Esophagus muscularis mucosa (tissue), 4 donors: ENCODE data around the gene CCDC106.

Experiments used
- EP300 ChIP-seq: sonication (generic); formaldehyde crosslinking; IDR thresholded peaks from one replicate; pipeline ENCODE4 v1.6.1; 2017; ENCODE audit warnings: antibody characterized with exemption
- POLR2A ChIP-seq: fragments of 450-650 bp; IDR thresholded peaks from one replicate; pipeline ENCODE4 v1.6.1; 2017; ENCODE audit warnings: antibody characterized with exemption, moderate library complexity, mild to moderate bottlenecking, low read depth
- TF ChIP-seq, protein P1 (sequence below), 3 experiments: fragments of 200-600 bp in 2 of 3; fragments of 450-650 bp in 1 of 3; sonication (generic) in 2 of 3; IDR thresholded peaks; one replicate each; pipeline ENCODE4 v1.5.1; 2017 to 2019; ENCODE audit warnings: antibody characterized with exemption in 3 of 3, mild to moderate bottlenecking in 2 of 3, moderate library complexity in 1 of 3

DNA sequence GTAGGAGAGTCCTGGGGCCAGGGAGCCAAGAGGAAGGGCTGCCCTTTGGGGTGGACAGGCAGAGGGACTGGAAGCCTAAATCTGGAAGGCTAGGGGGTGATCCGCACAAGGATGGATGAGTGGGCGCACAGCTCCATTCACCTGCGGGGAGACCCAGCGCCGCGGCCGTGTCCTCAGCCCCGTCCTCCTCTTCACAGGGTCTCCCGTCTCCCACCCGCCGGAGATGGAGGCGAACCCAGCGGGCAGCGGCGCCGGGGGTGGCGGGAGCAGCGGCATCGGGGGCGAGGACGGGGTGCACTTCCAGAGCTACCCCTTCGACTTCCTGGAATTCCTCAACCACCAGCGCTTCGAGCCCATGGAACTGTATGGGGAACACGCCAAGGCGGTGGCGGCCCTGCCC, 34.6 kb upstream of the CCDC106 start:
- TF ChIP-seq, protein P1, sequence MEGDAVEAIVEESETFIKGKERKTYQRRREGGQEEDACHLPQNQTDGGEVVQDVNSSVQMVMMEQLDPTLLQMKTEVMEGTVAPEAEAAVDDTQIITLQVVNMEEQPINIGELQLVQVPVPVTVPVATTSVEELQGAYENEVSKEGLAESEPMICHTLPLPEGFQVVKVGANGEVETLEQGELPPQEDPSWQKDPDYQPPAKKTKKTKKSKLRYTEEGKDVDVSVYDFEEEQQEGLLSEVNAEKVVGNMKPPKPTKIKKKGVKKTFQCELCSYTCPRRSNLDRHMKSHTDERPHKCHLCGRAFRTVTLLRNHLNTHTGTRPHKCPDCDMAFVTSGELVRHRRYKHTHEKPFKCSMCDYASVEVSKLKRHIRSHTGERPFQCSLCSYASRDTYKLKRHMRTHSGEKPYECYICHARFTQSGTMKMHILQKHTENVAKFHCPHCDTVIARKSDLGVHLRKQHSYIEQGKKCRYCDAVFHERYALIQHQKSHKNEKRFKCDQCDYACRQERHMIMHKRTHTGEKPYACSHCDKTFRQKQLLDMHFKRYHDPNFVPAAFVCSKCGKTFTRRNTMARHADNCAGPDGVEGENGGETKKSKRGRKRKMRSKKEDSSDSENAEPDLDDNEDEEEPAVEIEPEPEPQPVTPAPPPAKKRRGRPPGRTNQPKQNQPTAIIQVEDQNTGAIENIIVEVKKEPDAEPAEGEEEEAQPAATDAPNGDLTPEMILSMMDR (IDR thresholded peaks at IDR 0.05) = no peak
- TF ChIP-seq EP300 (no peak), POLR2A (no peak)
